AG10803 (cell line): ENCODE results near the gene AQP11.

ENCODE experiments used
- DNase-seq: peaks from one replicate; pipeline ENCODE4 v3.0.0; 2010; ENCODE audit warnings: low read depth
- H3K4me3 ChIP-seq: 2 replicates; pipeline ENCODE4 v1.5.1; 2011; ENCODE audit warnings: mild to moderate bottlenecking, low read length, control low read depth
- CTCF ChIP-seq: conservative IDR thresholded peaks from 2 replicates; pipeline ENCODE4 v1.5.1; 2011; ENCODE audit warnings: mild to moderate bottlenecking, low read length, control low read depth, inconsistent platforms

AQP11 gene

GRCh38 chr11:77557553-77557952, 32.2 kb upstream of the AQP11 start:
- no peak overlapping the region for H3K4me3 ChIP-seq
- 0 out of 2 replicates have a peak, but pooled peaks have one; percentile 8 for TF ChIP-seq CTCF
- no peak for DNase-seq

- TF ChIP-seq CTCF, result no peak
- no peak for DNase-seq
- H3K4me3 ChIP-seq, result no peak overlapping the region
Observed at GRCh38 chr11:77558380-77558779, 31.4 kb upstream of the AQP11 start.

GRCh38 chr11:77559686-77560401, 29.9 kb upstream of the AQP11 start:
- peak; percentile 83 for DNase-seq
- no peak overlapping the region for H3K4me3 ChIP-seq
- TF ChIP-seq CTCF, result no peak

GRCh38 chr11:77560605-77561004, 29.1 kb upstream of the AQP11 start:
- no peak for TF ChIP-seq CTCF
- no peak overlapping the region for H3K4me3 ChIP-seq
- peak; percentile 46 for DNase-seq

GRCh38 chr11:77561257-77561656, 28.5 kb upstream of the AQP11 start:
- no peak overlapping the region for H3K4me3 ChIP-seq
- TF ChIP-seq CTCF, result no peak
- no peak for DNase-seq

- H3K4me3 ChIP-seq, result no peak overlapping the region
- TF ChIP-seq CTCF, result no peak
- no peak for DNase-seq
Observed at GRCh38 chr11:77568306-77568705, 21.4 kb upstream of the AQP11 start.

- no peak overlapping the region for H3K4me3 ChIP-seq
- no peak for TF ChIP-seq CTCF
- DNase-seq, result no peak
Observed at GRCh38 chr11:77568916-77569675, 20.7 kb upstream of the AQP11 start.
